GM10266 (cell line): ENCODE results near the gene CRYBA4.

ENCODE experiments used
- DNase-seq: peaks from one replicate; pipeline ENCODE4 v3.0.0; 2012; ENCODE audit errors: extremely low spot score
- CTCF ChIP-seq: IDR thresholded peaks from 2 replicates; pipeline ENCODE4 v1.5.1; 2012; ENCODE audit warnings: mild to moderate bottlenecking, low read depth; ENCODE audit not compliant: control insufficient read depth, insufficient read depth; ENCODE audit errors: missing control alignments

CRYBA4 gene

GRCh38 chr22:26587991-26588613, 33.7 kb upstream of the CRYBA4 start:
- no peak for DNase-seq
- no peak for TF ChIP-seq CTCF

- no peak for TF ChIP-seq CTCF
- no peak for DNase-seq
Measured at GRCh38 chr22:26588729-26589366, 32.9 kb upstream of the CRYBA4 start.

GRCh38 chr22:26589367-26589844, 32.4 kb upstream of the CRYBA4 start:
- peak; percentile 43 for DNase-seq
- TF ChIP-seq CTCF, result no peak

GRCh38 chr22:26589845-26590736, 31.7 kb upstream of the CRYBA4 start, which contains the start of gene TPST2:
Gene TPST2 (minus strand): TSS chr22:26590132. CDS start chr22:26541630, 48,502 bp downstream.
- DNase-seq, result peak; percentile 94
- no peak for TF ChIP-seq CTCF

- peak; percentile 61 for DNase-seq
- TF ChIP-seq CTCF, result no peak
Measured at GRCh38 chr22:26592421-26592891, 29.3 kb upstream of the CRYBA4 start.

GRCh38 chr22:26593763-26594162, 28.0 kb upstream of the CRYBA4 start:
- no peak for TF ChIP-seq CTCF
- DNase-seq, result no peak
